Spleen (tissue), 7 donors: ENCODE data around the gene TNS2.

ENCODE experiments used
- CTCF ChIP-seq, 11 experiments: fragments of 200-600 bp in 7 of 11; fragments of 450-650 bp in 4 of 11; sonication (generic) in 4 of 11; IDR thresholded peaks in 8 of 11; conservative IDR thresholded peaks in 3 of 11; 1 replicate in 7 of 11; 2 replicates in 4 of 11; pipeline versions ENCODE4 v1.4.0 to v1.8.0; 2016 to 2021; ENCODE audit warnings: antibody characterized with exemption in 11 of 11, inconsistent platforms in 4 of 11, mild to moderate bottlenecking in 1 of 11
- POLR2AphosphoS5 ChIP-seq, 3 donors: sonication (generic); formaldehyde crosslinking; IDR thresholded peaks; one replicate each; pipeline ENCODE4 v1.5.1; 2017; ENCODE audit warnings: antibody characterized with exemption in 3 of 3
- donor health status: DM: no; HTN: no; CAD: no; lungs with moderate emphysema.
- donor health status: DM: no; HTN: no; CAD: no.
- donor health status: DM: no; HTN: no; CAD: no.

GRCh38 chr12:53107122-53107521 lies 57.3 kb downstream of the TNS2 start:
- no peak for TF ChIP-seq CTCF (IDR thresholded peaks at IDR 0.05 in 8 of 11, conservative IDR thresholded peaks at IDR 0.05 in 3 of 11)
- no peak for TF ChIP-seq POLR2AphosphoS5 (IDR thresholded peaks at IDR 0.05)
